HUDEP-2 (cell line): Measurements from ENCODE around the gene WDR75.
"Not testable (repeated sequence)": the region's sequence is repeated elsewhere in the genome, so short reads cannot be mapped to it uniquely, and the experiment has no call there.

Source experiments
- DNase-seq, 76 experiments: peaks; one replicate each; lab custom pipeline; 2025; ENCODE audit not compliant: unreplicated experiment in 76 of 76; lab: John Stamatoyannopoulos, UW

The WDR75 gene

DNA sequence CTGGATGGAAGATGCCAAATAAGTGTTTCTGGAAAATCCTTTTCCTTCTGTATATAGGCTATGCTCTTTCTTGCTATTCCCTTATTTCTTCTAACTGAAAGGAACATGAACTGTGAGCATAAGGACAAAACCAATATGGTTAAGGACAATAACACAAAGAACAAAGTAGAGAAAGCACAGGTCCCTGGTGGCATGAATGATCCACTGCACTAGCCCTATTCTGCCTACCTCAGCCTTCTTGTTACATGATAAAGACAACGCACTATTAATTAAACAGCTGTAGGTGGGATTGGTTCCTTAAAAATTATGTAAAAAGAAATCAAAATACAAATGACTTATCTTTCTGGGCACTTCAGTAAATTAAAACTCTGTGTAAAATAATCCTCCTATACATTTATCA, 1.9 kb upstream of the WDR75 start:
- DNase-seq, result peak in 1 of 76 experiments; percentile 11

DNA sequence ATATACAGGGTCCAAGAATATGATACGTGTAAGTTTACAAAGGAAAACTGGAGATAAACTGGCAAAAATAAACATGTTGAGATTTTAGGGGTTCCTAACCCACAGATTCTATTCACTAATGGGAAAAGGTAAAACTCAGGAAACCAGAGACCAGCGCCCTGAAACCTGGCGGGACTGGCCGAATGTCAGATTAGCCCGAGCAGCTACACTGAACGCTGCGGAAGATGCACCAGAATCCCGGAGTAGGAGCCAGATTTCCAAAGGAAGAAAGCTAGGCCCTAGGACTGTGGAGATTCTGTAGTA, 679 bp upstream of the WDR75 start:
- DNase-seq, result peak in 4 of 76 experiments; percentile 27 to 53 (median 45)

DNA sequence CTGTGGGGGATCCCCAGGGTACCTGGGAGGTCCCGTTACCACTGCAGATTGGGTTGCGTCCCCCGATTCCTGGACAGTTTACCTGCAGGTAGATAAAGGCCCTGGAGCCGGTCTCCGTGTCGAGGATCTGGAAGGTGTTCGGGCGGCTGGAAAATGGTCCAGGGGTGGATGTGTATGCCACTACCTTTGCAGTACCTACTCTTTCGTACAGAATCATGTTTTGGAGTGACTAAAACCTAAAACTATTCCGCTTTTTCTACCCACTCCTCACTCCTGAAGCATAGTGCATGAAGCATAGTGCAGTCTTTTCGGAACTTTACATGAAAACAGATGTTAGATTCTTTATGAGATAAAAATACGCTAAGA, 418 bp downstream of the WDR75 start:
- DNase-seq, result peak in 4 of 76 experiments; percentile 45 to 64 (median 52)

DNA sequence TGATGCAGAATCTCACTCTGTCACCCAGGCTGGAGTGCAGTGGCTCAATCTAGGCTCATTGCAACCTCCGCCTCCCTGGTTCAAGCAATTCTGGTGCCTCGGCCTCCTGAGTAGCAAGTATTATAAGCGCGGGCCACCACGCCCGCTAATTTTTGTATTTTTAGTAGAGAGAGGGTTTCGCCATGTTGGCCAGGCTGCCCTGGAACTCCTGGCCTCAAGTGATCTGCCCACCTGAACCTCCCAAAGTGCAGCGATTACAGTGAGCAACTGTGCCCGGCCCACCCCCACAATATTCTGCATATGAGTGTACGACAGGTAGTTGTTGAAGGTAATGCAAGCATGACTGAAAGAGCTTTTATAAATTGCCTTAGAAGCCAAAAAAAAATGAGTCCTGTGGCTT, 1.2 kb downstream of the WDR75 start:
- no peak for DNase-seq

DNA sequence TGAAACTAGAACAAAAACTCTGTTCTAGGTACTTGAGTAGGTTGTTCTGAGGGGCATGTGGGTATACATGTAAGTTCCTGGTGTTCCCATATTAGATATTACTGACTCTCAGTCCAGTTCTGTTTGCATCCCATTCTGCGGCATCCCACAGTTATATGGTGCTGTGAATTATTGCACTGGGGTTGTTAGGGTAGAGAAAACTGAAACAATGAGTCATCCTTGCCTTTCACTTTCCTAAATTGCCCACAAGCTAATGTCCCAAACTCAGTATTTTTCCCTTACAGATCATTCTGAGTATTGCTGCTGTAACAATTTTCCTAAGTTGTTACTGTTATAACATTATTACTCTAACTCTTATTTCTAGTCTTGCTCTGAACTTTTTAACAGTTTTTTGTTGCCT, 3.0 kb downstream of the WDR75 start:
- DNase-seq, result no peak

DNA sequence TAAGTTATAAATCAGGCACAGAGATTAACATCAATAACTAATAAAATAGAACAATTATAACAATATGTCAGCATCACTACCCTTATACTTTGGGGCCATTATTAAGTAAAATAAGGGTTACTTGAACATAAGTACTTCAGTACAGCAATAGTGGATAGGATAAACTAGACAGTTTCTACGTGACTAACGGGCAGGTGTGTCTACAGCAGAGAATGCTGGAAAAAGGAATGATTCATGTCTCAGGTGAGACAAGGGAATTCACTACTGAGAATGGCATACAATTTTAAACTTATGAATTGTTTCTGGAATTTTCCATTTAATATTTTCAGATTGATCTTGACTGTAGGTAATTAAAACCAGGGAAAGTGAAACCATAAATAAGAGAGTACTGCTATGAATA, 5.5 kb downstream of the WDR75 start:
- DNase-seq, result no peak

DNA sequence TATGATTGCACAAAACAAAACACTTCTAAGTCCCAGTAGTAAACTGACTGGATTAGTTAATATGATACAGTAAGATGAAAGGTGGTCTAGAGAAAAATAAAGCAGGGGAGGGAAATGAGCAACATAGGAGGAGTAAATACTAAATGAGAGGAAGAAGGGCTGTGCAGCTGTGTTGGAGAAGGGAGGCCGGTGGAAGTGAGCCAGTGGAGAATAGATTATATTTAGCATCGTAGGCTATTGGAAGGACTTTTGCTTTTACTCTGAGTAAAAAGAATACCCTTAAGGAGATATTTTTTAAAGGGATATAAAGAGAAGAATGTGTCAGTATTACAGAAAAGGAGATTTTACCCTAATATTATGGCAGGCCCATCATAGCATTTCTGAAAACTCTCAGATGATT, 12.7 kb downstream of the WDR75 start:
- DNase-seq, result no peak

DNA sequence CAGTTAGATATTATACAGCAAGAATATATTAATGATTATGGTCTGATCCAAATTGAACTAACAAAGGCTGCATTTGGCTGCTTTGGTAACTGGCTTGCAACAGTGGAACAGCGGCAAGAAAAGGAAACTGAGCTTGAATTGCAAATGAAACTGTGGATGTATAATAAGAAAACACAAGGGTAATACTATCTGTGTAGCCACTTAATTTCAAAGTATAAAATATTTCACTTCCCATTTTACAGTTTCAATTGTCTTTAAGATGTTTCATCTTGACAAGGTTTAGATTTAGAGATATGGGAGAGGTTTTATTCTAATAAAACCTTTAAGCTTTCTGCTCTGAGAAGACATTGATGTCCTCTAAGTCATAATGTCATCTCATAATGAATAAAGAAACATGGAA, 23.8 kb downstream of the WDR75 start:
- DNase-seq, result no peak

DNA sequence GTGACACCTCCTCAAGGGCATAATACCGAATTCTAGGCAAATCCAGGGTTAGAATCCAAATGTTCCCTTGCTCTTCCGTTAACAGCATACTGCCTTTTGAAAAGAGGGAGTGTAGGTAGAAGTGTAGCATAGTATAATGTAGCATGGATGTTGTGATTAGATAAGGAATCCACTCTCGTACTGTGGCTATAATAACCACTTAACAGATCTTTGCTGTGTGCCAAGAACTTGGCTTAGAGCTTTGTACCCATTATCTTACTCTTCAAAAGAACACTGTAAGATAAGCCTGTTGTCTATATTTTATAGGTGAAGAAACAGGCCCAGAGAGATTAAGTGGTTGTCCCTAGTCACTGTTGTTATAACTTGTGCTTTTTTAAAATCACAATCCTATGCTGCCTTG, 24.2 kb downstream of the WDR75 start:
- peak in 38 of 76 experiments; percentile 6 to 88 (median 63) for DNase-seq

DNA sequence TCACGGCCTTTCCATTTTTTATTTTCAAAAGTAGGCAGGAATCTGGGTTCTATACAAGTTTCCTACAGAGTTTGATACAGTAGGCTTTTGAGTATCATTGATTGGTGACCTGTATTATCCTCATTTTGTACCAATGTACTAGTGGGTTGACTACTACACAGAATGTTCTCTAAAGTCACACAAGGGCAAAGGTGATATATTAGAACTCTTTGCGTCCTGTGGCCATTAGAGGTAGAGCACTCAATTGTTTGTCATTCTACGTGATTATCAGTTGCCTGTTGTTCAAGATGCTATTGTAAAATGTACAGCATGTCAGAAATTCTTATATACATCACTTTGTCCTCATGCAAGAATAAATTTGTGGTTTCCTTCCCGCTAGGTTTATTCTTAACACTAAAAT, 24.8 kb downstream of the WDR75 start:
- no peak for DNase-seq

DNA sequence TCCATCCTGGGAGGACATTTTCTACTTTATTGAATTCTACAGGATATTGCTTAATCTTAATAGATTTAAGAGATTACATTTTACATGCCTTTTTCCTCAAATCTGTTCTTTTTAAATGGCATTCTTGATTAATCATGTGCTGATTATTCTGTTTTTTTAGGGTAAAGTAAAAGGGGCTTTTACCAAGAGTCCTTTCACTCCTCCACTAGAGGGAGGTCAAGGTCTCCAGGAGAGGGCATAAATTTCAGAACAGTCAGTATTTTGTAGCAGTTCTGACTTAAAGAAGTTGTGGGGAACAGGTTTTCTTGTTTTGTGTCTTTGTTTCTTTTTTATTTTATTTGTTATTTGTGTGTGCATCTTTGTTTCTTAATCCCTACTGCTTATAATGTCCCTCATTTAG, 25.4 kb downstream of the WDR75 start:
- peak in 29 of 76 experiments; percentile 4 to 57 (median 31) for DNase-seq

DNA sequence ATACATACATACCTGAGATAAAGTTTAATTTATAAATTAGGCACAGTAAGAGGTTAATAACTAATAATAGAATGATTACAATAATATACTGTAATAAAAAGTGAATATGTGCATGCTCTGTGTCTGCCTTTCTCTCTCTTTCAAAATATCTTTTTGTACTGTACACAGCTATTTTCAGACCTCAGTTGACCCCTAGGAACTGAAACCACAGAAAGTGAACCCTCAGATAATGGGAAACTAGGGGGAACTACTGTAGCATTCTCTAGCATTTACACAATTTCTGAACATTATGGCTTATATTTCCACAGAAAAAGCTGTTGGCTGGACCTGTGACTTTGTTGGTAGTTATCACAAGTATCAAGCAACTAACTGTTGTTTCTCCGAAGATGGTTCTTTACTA, 25.9 kb downstream of the WDR75 start:
- no peak for DNase-seq

DNA sequence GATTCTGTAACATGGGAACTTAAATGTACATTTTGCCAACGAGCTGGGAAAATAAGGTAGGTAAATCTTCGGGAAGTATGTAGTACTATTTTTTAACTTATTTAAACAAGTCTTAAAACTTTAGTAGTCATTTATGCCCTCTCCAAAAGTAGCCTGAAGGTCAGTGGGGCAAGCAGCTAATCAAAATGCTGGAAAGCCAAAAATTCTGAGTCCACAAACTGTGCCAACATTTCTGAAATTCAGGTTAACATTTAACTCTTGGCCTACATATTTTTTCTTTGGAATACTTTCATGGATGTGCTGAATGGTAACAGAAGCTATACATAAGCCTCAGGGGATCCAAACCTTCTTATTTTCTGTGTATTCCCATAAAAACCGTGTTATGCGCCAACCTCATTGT, 26.3 kb downstream of the WDR75 start:
- no peak for DNase-seq

DNA sequence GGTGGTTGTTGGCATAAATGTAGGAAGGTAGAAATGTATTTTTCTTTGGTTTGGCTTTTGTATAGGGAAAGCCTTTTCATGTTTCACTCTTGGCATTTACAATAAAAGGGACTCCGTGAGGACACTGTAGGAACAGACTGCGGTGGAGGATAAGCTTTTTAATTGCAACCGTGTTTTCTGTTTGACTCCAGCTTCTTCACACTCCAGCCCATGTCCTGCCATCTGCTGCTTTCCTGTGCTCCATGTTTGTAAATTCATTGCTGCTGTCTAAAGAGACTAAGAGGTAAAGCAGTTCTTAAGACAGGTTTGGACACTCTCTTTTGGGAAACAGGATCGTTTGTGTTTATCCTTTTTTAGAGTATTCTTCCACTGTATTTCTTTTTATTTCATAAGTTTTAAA, 33.3 kb downstream of the WDR75 start:
- no peak for DNase-seq

DNA sequence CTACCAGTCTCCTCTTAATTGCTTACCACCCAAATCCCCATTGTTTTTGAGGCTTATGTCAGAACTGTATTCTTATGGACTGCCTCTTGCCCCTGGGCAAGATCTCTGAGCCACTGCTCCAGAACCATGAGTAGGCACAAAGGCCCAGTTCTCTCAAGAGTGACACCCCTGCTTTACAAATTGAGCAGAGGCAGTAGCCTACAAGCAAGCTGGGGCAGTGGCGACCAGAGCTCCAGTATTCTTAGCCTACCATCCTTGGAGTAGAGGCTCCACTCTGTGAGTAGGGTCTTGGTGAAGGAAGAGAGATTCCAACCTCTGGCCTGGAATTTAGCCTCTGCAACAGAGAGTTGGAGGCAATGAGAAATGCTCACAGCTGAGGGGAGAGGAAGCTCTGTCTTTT, 36.5 kb downstream of the WDR75 start:
- no peak for DNase-seq

DNA sequence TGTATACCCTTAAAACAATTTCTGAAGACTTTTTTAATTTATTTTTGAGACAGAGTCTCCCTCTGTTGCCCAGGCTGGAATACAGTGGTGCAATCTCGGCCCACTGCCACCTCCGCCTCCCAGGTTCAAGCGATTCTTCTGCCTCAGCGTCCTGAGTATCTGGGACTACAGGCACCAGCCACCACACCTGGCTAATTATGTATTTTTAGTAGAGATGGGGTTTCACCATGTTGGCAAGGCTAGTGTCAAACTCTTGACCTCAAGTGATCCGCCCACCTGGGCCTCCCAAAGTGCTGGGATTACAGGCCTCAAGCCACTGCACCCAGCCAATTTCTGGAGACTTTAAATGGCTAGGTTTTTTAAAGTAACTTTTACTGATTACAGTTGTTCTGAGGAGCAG, 37.0 kb downstream of the WDR75 start:
- not testable (repeated sequence) for DNase-seq

DNA sequence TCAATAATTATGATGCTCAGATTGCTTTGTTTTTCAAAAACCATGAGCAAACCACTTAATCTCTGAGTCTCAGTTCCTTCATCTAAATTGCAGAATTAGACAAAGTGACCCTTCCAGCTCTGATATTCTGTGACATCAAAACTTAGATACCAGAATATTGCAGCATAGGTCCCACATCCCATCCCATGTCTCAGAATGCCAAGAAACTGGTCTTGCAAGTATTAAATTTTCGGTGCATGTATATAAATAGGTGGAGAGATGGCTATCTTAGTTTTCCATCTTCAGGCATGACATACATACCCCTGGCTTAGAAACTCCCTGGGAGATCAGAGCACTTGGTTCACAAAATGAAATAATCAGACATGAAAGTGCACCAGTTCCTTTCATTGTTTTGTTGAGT, 39.8 kb downstream of the WDR75 start:
- no peak for DNase-seq

DNA sequence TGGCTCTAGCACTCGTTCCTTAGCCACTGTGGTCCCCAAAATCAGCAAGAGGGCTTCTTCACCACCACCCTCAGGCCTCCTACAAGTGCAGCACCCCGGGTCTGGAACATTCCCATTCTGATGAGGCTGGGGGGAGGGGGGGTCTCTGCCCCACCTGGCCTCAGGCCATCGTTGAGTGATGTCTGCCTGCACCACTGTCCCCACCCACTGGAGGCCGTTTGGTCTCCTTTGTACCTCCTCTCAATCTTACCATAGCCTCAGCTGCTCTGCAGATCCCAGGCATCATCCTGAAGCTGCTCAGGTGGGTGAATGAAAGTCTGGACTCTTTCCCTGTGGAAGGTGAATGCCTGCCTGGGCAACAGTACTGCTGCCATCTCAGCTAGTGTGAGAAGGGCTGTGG, 42.3 kb downstream of the WDR75 start:
- no peak for DNase-seq

DNA sequence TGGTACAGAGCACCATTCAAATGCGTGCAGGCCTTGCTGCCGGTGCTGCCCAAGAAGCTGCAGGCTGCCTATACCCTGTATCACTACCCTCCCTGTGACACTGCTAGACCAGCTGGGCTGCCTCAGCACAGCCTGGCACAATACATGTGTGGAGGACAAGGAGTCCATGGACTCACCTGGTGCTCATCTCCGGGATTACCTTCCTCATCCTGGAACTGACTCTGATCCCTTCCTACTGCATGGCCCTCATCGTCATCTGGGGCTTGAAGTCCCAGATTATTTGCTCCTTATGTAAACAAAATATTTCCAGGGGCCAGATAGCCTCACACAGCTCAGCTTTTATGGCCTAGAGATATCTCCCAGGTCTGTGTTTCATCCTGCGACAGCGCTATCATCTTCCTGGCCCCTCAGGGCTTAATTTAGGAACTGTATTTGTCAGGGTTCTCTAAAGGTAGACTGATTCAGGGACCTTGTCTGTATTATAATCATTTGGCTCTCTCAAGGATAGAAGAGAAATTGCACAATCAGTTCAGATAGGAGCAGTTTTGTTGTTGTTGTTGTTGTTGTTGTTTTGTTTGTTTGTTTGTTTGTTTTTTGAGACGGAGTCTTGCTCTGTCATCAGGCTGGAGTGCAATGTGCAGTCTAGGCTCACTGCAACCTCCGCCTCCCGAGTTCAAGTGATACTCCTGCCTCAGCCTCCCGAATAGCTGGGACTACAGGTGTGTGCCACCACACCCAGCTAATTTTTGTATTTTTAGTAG, 42.9 kb downstream of the WDR75 start:
- no peak for DNase-seq

DNA sequence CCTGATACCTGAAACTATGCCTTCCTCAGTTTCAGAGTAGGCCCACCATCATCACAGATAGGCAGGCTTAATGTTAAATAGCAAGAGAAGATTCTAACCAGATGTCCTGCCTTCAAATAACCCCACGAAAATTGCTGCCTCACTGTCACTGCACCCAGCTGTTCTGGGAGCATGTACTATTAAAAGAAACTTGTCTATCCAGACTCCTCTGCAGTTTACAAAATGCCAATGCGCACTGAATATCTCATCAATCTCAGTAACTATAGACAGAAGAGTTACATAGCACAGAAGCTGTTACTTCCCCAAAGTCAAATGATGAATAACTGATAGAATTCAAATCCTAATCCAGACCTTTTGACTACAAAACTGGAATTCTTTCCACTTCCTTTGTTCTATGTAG, 43.9 kb downstream of the WDR75 start:
- DNase-seq, result no peak

DNA sequence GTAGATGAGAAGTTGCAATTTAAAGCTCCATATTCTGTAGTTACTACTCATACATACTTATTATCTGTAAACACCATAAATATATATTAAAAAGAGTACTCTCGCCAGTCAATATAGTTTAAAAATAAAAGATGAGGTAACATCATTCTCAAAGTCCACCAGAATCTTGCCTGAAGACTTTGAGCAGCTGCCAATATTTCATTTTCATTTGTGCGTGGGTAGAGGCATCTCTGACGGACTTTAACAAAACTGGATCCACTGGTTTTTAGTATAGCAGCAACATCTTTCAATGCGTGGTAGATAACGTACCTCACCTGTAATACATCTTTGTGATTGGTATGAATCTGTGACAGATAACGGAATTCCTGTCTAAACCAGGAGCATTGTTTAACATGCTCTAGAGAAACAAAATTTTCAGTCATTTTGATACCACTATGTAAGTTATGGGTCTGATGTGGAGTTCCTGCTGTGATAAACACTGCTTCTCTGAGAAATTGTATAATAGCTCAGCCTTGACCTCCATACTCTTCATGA, 45.0 kb downstream of the WDR75 start:
- no peak for DNase-seq

DNA sequence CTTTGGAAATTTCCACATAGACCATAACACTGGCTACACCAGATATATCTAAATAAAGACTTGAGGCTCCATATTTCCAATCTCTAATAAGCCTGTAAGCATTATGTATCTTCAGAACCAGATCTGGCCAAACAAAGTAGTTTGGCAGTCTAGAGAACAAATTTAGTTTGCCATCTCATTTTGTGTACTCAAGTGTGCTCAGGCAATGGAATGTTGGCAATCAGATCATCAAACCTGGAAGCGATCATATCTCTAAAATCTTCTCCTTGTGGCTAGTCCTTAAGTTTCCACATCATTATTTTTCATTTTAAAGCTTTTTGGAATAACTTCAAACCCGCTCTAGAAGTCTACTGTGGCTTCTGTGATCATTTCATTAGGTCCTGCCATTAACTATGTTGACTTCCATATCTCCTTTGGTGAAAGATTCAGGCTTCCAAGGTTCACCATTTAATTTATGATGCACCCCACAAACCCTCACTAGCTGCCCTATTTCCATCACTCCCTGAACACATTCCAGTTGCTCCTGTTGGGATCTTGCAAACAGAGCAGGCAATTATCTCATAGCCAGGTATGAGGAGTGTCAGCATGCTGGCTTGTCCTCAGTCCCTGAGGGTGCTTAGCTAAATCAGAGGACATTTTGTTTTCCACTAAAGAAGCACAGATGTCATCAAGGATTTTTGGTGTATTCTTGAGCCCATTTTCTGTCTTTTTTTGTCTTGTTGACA, 46.2 kb downstream of the WDR75 start:
- DNase-seq, result no peak

DNA sequence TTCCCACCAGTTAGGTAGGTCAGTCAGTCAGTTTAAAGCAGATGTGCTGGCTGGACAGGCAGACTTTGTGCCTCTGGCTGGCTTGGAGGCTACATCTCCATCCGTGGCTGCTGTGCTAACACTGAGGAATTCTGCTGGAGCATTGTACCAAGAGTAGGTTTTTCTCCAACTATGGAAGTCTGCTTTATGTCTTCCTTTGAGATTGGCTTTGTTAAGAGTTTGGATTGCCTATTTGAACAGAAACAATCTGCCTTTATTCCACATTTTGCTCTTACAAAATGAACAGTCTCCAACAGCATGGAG, 46.7 kb downstream of the WDR75 start:
- no peak for DNase-seq
